HG03159 (cell line): ENCODE measurements around the gene EFNA3.

Experiments
- ATAC-seq: cut with Tn5 transposase; IDR thresholded peaks from one replicate; pipeline ENCODE4 v1.9.1; 2021; ENCODE audit warnings: mild to moderate bottlenecking, moderate library complexity; ENCODE audit not compliant: unreplicated experiment

Gene EFNA3

GRCh38 chr1:155048449-155049334, 29.9 kb upstream of the EFNA3 start:
- no peak for ATAC-seq

- ATAC-seq, result no peak
Measured at GRCh38 chr1:155049651-155050559, 28.7 kb upstream of the EFNA3 start.

DNA sequence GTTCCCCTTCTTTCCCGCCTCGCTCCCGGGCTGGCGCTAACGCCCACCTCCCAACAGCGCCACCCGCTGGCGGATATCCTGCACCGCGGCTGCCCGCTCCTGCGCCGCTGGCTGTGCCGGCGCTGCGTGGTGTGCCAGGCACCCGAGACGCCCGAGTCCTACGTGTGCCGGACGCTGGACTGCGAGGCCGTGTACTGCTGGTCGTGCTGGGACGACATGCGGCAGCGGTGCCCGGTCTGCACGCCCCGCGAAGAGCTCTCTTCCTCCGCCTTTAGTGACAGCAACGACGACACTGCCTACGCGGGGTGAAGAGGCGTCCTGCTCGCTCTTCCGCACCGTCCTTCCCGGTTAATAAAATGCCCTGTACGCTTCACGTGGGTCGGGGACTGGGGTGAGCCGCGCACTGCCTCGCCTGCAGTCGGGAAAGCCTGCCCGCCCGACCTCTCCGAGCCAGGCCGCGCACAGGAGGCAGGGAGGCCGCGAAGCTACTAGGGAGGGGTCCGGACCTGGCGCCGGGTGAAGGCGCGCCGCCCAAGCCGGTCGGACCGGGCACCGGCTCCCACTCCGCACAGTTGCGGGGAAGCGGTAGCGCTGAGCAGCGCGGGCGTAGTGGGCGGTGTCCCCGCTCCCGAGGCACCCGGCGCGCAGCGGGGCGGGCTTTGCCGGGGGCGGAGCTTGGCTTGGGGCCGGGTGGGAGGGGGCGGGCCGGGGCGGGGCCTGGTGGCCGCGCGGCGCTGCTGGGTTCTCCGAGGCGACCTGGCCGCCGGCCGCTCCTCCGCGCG, 27.9 kb upstream of the EFNA3 start, which contains the start of gene ADAM15:
Gene ADAM15, plus strand, starts transcription at position 757 of the 782 bp plus-strand sequence. CDS start 71 bp downstream, outside the sequence.
- ATAC-seq, result peak; percentile 70

DNA sequence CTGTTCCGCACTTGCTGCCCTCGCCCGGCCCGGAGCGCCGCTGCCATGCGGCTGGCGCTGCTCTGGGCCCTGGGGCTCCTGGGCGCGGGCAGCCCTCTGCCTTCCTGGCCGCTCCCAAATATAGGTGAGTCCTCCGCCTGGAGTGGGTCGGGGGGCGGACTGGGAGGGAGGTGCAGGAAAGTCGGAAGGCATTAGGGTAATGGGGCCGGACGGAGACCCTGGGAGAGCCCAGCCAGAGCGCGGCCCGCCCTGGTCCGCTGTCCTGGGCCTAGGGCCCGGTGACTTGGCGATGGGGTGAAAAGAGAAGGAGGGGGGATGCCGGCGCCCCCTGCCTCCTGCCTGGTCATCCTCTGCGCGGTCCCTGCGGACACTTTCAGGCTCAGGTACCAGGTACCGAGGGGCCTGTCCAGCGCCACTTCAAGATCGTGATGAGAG, 27.3 kb upstream of the EFNA3 start:
- peak; percentile 17 for ATAC-seq

DNA sequence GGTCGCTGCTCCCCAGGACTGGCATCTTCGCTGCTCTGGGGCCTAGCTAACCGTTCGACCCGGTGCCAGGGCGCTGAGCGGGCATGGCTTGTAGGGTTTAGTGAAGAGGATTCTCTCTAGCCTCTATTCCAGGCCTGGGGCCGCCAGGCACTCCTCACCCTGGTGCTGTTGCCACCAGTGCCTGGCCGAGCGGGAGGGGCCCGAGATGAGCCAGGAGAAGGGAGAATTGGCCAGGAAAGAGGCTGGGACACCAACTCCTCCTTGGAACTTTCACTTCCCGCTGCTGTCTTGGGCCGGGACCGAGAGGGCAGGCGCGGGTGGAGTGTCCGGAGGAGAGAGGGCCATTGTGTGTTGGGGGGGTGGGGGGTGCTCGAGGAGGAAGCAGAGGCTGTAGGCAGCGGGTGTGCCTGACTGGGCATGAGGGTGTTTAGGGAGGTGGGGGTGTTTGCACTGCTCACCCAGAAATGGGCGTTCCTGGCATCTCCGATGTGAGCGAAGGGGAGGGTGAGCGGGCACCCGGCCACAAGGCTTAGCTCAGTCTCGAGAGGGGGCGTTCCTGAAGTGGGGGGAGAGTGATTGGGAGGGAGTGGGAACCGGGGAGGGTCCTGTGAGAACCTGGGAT, 26.7 kb upstream of the EFNA3 start:
- ATAC-seq, result no peak

GRCh38 chr1:155052439-155053395, 25.9 kb upstream of the EFNA3 start:
- ATAC-seq, result no peak

GRCh38 chr1:155053531-155054105, 25.0 kb upstream of the EFNA3 start:
- no peak for ATAC-seq

- no peak for ATAC-seq
Measured at GRCh38 chr1:155057104-155057503, 21.5 kb upstream of the EFNA3 start.

- ATAC-seq, result no peak
Measured at GRCh38 chr1:155057788-155058211, 20.8 kb upstream of the EFNA3 start.

DNA sequence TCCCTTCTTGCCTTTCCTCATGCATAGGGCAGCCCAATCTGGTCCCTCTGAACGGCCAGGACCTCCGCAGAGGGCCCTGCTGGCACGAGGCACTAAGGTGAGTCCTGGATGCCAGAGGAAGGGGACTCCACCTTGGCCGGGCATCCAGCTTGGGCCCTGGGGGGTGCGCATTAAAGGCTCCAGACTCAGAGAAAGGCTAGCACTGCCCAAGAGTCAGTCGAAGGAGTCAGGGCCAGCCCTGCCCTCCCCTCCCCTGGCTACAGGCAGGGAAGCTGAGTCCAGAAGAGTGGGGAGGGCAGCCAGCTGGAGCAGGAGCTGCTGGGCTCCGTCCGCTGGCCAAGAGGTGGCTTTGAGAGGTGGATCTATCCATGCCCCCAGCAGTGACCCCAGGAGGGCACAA, 17.9 kb upstream of the EFNA3 start:
- no peak for ATAC-seq

DNA sequence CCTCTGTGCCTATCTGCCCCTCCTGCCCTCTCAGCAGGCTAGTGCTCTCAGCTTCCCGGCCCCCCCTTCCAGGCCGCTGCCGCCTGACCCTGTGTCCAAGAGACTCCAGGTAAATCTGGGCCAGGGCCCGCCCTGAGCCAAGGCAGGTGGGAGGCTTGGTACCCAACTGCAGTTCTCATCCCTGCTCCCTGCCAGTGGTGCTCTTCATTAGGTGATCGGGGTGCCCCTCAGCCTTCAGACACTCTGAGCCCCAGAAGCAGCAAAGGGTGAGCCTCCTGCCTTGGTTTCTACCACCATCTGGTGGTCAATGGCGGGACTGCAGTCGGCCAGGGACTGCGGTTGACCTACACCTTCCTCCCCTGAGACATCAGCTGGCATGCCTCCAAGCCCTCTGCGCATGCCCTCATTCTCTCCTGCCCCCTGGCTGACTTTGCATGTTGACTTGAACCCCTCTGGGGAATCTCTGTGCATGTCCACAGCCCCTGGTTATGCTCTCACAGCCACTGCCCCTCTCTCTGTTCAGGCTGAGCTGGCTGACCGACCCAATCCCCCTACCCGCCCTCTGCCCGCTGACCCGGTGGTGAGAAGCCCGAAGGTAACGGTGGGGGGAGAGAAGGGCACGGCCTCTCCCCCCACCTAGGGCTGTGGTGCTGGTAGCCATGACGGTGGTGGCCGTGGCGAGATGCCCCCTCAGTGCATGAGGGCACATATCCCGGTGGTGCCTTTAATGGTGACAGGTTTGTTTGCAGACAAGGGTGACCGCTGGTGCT, 17.1 kb upstream of the EFNA3 start:
- ATAC-seq, result peak; percentile 36

GRCh38 chr1:155062151-155062686, 16.4 kb upstream of the EFNA3 start:
- ATAC-seq, result no peak

DNA sequence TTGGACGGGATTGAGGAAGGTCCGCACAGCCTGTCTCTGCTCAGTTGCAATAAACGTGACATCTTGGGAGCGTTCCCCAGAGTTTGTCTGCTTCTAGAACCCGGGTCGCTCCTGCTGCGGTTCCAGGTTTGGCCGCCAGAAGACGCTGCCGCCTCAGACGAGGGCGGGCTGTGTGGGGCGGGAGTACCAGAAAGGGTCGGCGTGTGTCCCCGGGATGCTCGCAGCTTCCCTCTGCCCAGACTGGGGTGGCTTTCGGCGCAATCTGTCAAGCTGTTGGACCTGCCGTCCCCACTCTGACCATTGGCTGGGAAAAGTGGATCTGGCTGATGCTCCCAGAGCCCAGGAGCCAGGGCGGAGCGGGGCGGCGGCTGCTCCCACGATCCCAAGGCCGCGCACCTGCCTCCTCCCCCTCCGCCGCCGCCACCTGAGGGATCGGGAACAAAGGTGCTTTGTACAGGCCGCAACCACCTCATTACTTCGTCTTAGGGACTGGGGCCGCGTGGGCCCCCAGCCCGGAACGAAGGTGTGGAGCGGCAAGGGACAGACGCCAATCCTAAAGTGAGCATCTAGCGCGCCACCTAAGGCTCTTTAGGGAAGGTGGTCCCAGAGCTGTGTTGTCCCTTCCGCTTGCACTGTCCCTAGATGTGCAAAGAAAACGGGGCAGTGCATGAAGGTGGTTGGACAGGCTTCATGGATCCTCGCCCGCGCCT, 15.8 kb upstream of the EFNA3 start:
- ATAC-seq, result no peak

DNA sequence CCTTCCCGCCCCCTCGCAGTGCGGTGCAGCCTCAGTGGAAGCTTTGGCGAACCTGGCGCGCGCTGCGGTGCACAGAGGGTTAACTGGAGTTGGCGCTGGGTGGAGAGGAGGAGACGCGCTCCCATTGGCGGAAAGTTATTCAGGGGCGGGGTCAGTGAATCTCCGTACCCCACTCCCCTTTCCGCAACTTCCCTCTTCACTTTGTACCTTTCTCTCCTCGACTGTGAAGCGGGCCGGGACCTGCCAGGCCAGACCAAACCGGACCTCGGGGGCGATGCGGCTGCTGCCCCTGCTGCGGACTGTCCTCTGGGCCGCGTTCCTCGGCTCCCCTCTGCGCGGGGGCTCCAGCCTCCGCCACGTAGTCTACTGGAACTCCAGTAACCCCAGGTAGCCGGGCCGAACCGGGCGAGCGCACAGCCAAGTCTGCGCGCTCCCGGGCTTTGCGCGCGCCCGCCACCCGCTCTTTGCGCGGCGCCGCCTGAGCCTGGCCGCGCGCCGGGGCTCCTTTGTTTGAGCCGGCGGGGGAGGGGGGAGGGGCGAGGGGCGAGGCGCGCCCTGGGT, 15.0 kb upstream of the EFNA3 start, which contains the start of gene EFNA4:
Gene EFNA4, plus strand, starts transcription at position 191 of the 561 bp plus-strand sequence. Its CDS starts 84 bp downstream, at position 275.
- ATAC-seq, result peak; percentile 65

- ATAC-seq, result peak; percentile 15
Measured at GRCh38 chr1:155064111-155064831, 14.4 kb upstream of the EFNA3 start.

DNA sequence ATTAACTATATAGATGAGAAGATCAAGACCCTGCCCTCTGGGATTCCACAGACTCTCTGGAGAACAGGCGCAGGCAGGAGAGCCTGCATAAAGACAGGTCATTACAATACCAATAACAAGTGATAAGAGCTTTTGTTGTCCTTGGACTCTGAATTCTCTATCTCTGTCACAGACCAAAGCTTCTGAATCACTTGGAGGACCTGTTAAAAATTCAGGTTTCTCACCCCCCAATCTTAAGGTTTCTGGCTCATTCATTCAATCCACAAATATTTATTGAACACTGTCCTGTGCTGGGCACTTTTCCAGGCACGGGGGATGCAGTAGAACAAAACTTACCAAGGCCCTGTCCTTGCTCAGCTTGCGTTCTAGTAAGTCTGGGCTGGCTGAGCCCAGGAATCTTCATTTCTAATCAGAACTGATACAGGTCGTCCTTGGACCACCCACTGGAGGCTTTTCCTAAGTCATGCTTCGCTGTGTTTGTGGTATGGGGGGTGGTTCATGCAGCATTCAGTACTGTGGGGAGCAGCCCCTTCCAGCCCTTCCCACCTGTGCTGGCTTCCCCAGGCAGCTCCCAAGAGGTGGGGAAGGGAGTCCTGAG, 13.7 kb upstream of the EFNA3 start:
- no peak for ATAC-seq
